DMS114 treated with DMSO at 0.1 percent for 48 hours (cell line): ENCODE data around the gene ZNF678.

ENCODE experiments used
- DNase-seq: peaks from one replicate; lab custom pipeline; 2025; ENCODE audit not compliant: unreplicated experiment; lab: John Stamatoyannopoulos, UW

ZNF678 gene

GRCh38 chr1:227563324-227564201 is at the start of gene ZNF678:
Gene ZNF678 (plus strand): TSS chr1:227563556. CDS start chr1:227650992, 87,436 bp downstream.
- DNase-seq: peak; percentile 83

GRCh38 chr1:227518876-227519275 is 44.5 kb upstream of the ZNF678 start:
- DNase-seq: no peak

- no peak for DNase-seq
Measured at GRCh38 chr1:227521782-227522181, 41.6 kb upstream of the ZNF678 start.

GRCh38 chr1:227526524-227526923 is 36.8 kb upstream of the ZNF678 start:
- DNase-seq: no peak

GRCh38 chr1:227532019-227532619 is 31.2 kb upstream of the ZNF678 start:
- no peak for DNase-seq

GRCh38 chr1:227540170-227541098 is 22.9 kb upstream of the ZNF678 start:
- no peak for DNase-seq

GRCh38 chr1:227541129-227541528 is 22.2 kb upstream of the ZNF678 start:
- no peak for DNase-seq

- DNase-seq: no peak
Measured at GRCh38 chr1:227541796-227542152, 21.6 kb upstream of the ZNF678 start.

- DNase-seq: peak; percentile 38
Measured at GRCh38 chr1:227542153-227543120, 20.9 kb upstream of the ZNF678 start.

- DNase-seq: no peak
Measured at GRCh38 chr1:227543283-227544066, 19.9 kb upstream of the ZNF678 start.

GRCh38 chr1:227544067-227545050 is 19.0 kb upstream of the ZNF678 start:
- DNase-seq: no peak

GRCh38 chr1:227545361-227545760 is 18.0 kb upstream of the ZNF678 start:
- DNase-seq: no peak

GRCh38 chr1:227546059-227546458 is 17.3 kb upstream of the ZNF678 start:
- no peak for DNase-seq

- DNase-seq: no peak
Measured at GRCh38 chr1:227546598-227547309, 16.6 kb upstream of the ZNF678 start.

- DNase-seq: no peak
Measured at GRCh38 chr1:227547310-227548118, 15.8 kb upstream of the ZNF678 start.

- DNase-seq: no peak
Measured at GRCh38 chr1:227548119-227548397, 15.3 kb upstream of the ZNF678 start.

- DNase-seq: no peak
Measured at GRCh38 chr1:227548448-227548847, 14.9 kb upstream of the ZNF678 start.
